HCT116 (cell line): ENCODE data around the gene TFEB. TPM values are rescaled to one million over a fixed set of nuclear protein-coding genes. Genes with fewer than 3 reads are reported as not detected.

Experiments used
- ATAC-seq: fragments of 200-7000 bp; cut with Tn5 transposase; 2 replicates; pipeline ENCODE4 v1.9.1; 2020; ENCODE audit warnings: mild to moderate bottlenecking, moderate library complexity
- BruUV-seq: library from RNA; stranded (reverse); fragments of 400-500 nt; replicated peaks from 2 replicates; lab custom pipeline; 2021; lab: Mats Ljungman, UMichigan
- CTCF ChIA-PET: fragments of 300-600 bp; sonication (Branson Sonifier 250); formaldehyde crosslinking; loops from one replicate; lab custom pipeline; 2021; ENCODE audit warnings: antibody characterized with exemption; lab: Charles Lee
- POLR2A ChIA-PET: fragments of 300-600, 350-600 bp; sonication (Branson Sonifier 250); formaldehyde crosslinking; loops from one replicate; lab custom pipeline; 2021; ENCODE audit warnings: antibody characterized with exemption; lab: Charles Lee
- RAD21 ChIA-PET, 2 experiments: fragments of 300-600 bp; sonication (Branson Sonifier 250); formaldehyde crosslinking; loops; one replicate each; lab custom pipeline; 2023; ENCODE audit warnings: low total read pairs in 2 of 2; ENCODE audit not compliant: uncharacterized antibody in 2 of 2, unreplicated experiment in 2 of 2, low non-redundant PET in 1 of 2; lab: Charles Lee
- DNase-seq: peaks from one replicate; pipeline ENCODE4 v3.0.0-alpha.2; 2010; ENCODE audit warnings: low read depth, low spot score
- H2AFZ ChIP-seq: fragments of 200-600 bp; shearing (Covaris generic), sonication (generic); 2 replicates; pipeline ENCODE4 v1.6.1; 2017; ENCODE audit warnings: low read depth, mixed run types, mixed read lengths, antibody characterized with exemption, low read length; ENCODE audit not compliant: poor library complexity, severe bottlenecking
- H3K27ac ChIP-seq: 2 replicates; pipeline ENCODE4 v1.5.1; 2012; ENCODE audit warnings: low read depth, low read length
- H3K27me3 ChIP-seq: fragments of 200-600 bp; sonication (generic); 2 replicates; pipeline ENCODE4 v1.6.1; 2016; ENCODE audit warnings: mixed run types, low read length, mixed read lengths; ENCODE audit not compliant: insufficient read depth
- H3K36me3 ChIP-seq, 2 experiments: fragments of 200-500 bp in 1 of 2; fragments of 200-600 bp in 1 of 2; sonication (Bioruptor generic) in 1 of 2; sonication (generic) in 1 of 2; 2 replicates each; pipeline versions ENCODE4 v1.5.1 to v1.6.1; 2014 to 2016; ENCODE audit warnings: low read length in 2 of 2, inconsistent platforms in 1 of 2, mixed read lengths in 1 of 2, mixed run types in 1 of 2; ENCODE audit not compliant: insufficient read depth in 2 of 2, control insufficient read depth in 1 of 2
- H3K4me1 ChIP-seq, 2 experiments: fragments of 200-600 bp in 1 of 2; sonication (generic) in 1 of 2; 2 replicates each; pipeline versions ENCODE4 v1.5.1 to v1.6.1; 2012 to 2017; ENCODE audit warnings: low read length in 2 of 2, inconsistent platforms in 1 of 2, mild to moderate bottlenecking in 1 of 2, mixed read lengths in 1 of 2, mixed run types in 1 of 2, moderate library complexity in 1 of 2; ENCODE audit not compliant: insufficient read depth in 2 of 2, control insufficient read depth in 1 of 2
- H3K4me2 ChIP-seq: fragments of 200-600 bp; sonication (generic); 2 replicates; pipeline ENCODE4 v1.6.1; 2017; ENCODE audit warnings: mixed run types, low read length, mixed read lengths
- H3K4me3 ChIP-seq, 2 experiments: fragments of 200-600 bp in 1 of 2; sonication (generic) in 1 of 2; replicated peaks in 1 of 2; 2 replicates each; pipeline ENCODE4 v1.5.1; 2011 to 2016; ENCODE audit warnings: low read length in 2 of 2, control low read depth in 1 of 2, low read depth in 1 of 2, mild to moderate bottlenecking in 1 of 2, mixed read lengths in 1 of 2, mixed run types in 1 of 2
- H3K79me2 ChIP-seq: fragments of 200-600 bp; sonication (generic); 2 replicates; pipeline ENCODE4 v1.6.1; 2017; ENCODE audit warnings: mild to moderate bottlenecking, mixed run types, low read length, moderate library complexity, mixed read lengths; ENCODE audit not compliant: insufficient read depth
- H3K9ac ChIP-seq: fragments of 200-600 bp; sonication (generic); 2 replicates; pipeline ENCODE4 v1.6.1; 2016; ENCODE audit warnings: low read length, mixed read lengths
- H3K9me2 ChIP-seq: fragments of 200-600 bp; sonication (generic), shearing (Covaris generic); 2 replicates; pipeline ENCODE4 v1.6.1; 2017; ENCODE audit warnings: mixed run types, mild to moderate bottlenecking, moderate library complexity; ENCODE audit not compliant: insufficient read depth
- H3K9me3 ChIP-seq, 2 experiments: fragments of 200-500 bp in 1 of 2; fragments of 200-600 bp in 1 of 2; sonication (Bioruptor generic) in 1 of 2; sonication (generic) in 1 of 2; 2 replicates each; pipeline ENCODE4 v1.6.1; 2014 to 2017; ENCODE audit warnings: low read length in 2 of 2, mixed read lengths in 2 of 2, inconsistent platforms in 1 of 2, low read depth in 1 of 2, mild to moderate bottlenecking in 1 of 2, mixed run types in 1 of 2, moderate library complexity in 1 of 2; ENCODE audit not compliant: control insufficient read depth in 1 of 2, insufficient read depth in 1 of 2
- H4K20me1 ChIP-seq: fragments of 200-600 bp; sonication (generic), shearing (Covaris generic); 2 replicates; pipeline ENCODE4 v1.6.1; 2017; ENCODE audit warnings: mixed run types, mild to moderate bottlenecking, moderate library complexity; ENCODE audit not compliant: insufficient read depth
- ATF3 ChIP-seq: IDR thresholded peaks from 2 replicates; pipeline ENCODE4 v1.6.1; 2012
- CBX3 ChIP-seq: IDR thresholded peaks from 2 replicates; pipeline ENCODE4 v1.6.1; 2012; ENCODE audit warnings: low read depth
- CTCF ChIP-seq, 3 experiments: fragments of 200-600 bp in 1 of 3; sonication (generic) in 1 of 3; IDR thresholded peaks in 2 of 3; conservative IDR thresholded peaks in 1 of 3; 2 replicates each; pipeline ENCODE4 v1.5.1; 2012 to 2017; ENCODE audit warnings: low read depth in 2 of 3, low read length in 2 of 3, antibody characterized with exemption in 1 of 3, borderline replicate concordance in 1 of 3, control low read depth in 1 of 3, mild to moderate bottlenecking in 1 of 3, mixed read lengths in 1 of 3, mixed run types in 1 of 3, moderate library complexity in 1 of 3; ENCODE audit not compliant: insufficient read depth in 1 of 3
- EGR1 ChIP-seq: IDR thresholded peaks from 2 replicates; pipeline ENCODE4 v1.6.1; 2012; ENCODE audit warnings: low read depth
- EZH2 ChIP-seq: fragments of 200-600 bp; sonication (generic); IDR thresholded peaks from 2 replicates; pipeline ENCODE4 v1.6.1; 2017; ENCODE audit warnings: antibody characterized with exemption, mixed run types
- EZH2phosphoT487 ChIP-seq: fragments of 200-600 bp; IDR thresholded peaks from 2 replicates; pipeline ENCODE4 v1.6.1; 2018; ENCODE audit warnings: antibody characterized with exemption, borderline replicate concordance
- FOSL1 ChIP-seq: IDR thresholded peaks from 2 replicates; pipeline ENCODE4 v1.6.1; 2012; ENCODE audit warnings: low read depth
- JUND ChIP-seq: IDR thresholded peaks from 2 replicates; pipeline ENCODE4 v1.6.1; 2012
- MAX ChIP-seq: IDR thresholded peaks from 2 replicates; pipeline ENCODE4 v1.6.1; 2012
- POLR2A ChIP-seq: IDR thresholded peaks from 2 replicates; pipeline ENCODE4 v1.7.0; 2011; ENCODE audit warnings: borderline replicate concordance; ENCODE audit not compliant: insufficient read depth, insufficient read length; ENCODE audit errors: extremely low read depth
- POLR2AphosphoS5 ChIP-seq: IDR thresholded peaks from 2 replicates; pipeline ENCODE4 v1.6.1; 2011; ENCODE audit warnings: mild to moderate bottlenecking, low read depth, low read length, moderate library complexity
- RAD21 ChIP-seq: IDR thresholded peaks from 2 replicates; pipeline ENCODE4 v1.6.1; 2012; ENCODE audit warnings: low read depth, mild to moderate bottlenecking
- SIN3A ChIP-seq: IDR thresholded peaks from 2 replicates; pipeline ENCODE4 v1.6.1; 2012; ENCODE audit warnings: low read depth
- SRF ChIP-seq: IDR thresholded peaks from 2 replicates; pipeline ENCODE4 v1.6.1; 2012; ENCODE audit warnings: low read depth
- TCF7L2 ChIP-seq: IDR thresholded peaks from 2 replicates; pipeline ENCODE4 v1.7.0; 2011; ENCODE audit warnings: borderline replicate concordance, inconsistent platforms; ENCODE audit not compliant: insufficient read depth, insufficient read length; ENCODE audit errors: extremely low read depth
- YY1 ChIP-seq: IDR thresholded peaks from 2 replicates; pipeline ENCODE4 v1.6.1; 2011; ENCODE audit warnings: low read length, low read depth, moderate library complexity, mild to moderate bottlenecking; ENCODE audit not compliant: insufficient replicate concordance; ENCODE audit errors: extremely low read depth
- ZBTB33 ChIP-seq: IDR thresholded peaks from 2 replicates; pipeline ENCODE4 v1.6.1; 2011; ENCODE audit warnings: mild to moderate bottlenecking, low read length, moderate library complexity; ENCODE audit not compliant: insufficient replicate concordance; ENCODE audit errors: extremely low read depth
- ZFX ChIP-seq: fragments of 450-650 bp; IDR thresholded peaks from 2 replicates; pipeline ENCODE4 v1.6.1; 2017
- ZNF274 ChIP-seq: fragments of 200-500 bp; sonication (Bioruptor generic); IDR thresholded peaks from 2 replicates; pipeline ENCODE4 v1.6.1; 2014; ENCODE audit warnings: mild to moderate bottlenecking, low read depth, low read length, inconsistent platforms
- intact Hi-C: fragments of 100-400 bp; cut with micrococcal nuclease; formaldehyde crosslinking; loops from 2 replicates; pipeline ENCODE4 v1.10.0; 2022
- total RNA-seq: library from RNA; stranded (reverse); gene quantifications from one replicate; pipeline ENCODE4 v1.2.1, GENCODE V29; 2021; ENCODE audit not compliant: unreplicated experiment

TFEB gene
- total RNA-seq, 1 experiment from 2014 or later: 4.8 TPM

GRCh38 chr6:41757271-41757670 lies 21.9 kb upstream of the TFEB start:
- Histone ChIP-seq H3K27me3 (no peaks in the 10 kb centered on the region), H3K79me2 (no peaks in the 10 kb centered on the region), H4K20me1 (no peaks in the 10 kb centered on the region), H3K9me2 (no peaks in the 10 kb centered on the region), H3K4me3 (no peak overlapping the region), H3K36me3 (no peaks in the 10 kb centered on the region), H2AFZ (no peak overlapping the region), H3K4me2 (no peak overlapping the region), H3K27ac (no peak overlapping the region), H3K9me3 (no peaks in the 10 kb centered on the region), H3K4me1 (peaks cover 0 to 3% of the 10 kb centered on the region in 2 experiments; a peak in 1 of 4 replicates), H3K9ac (no peak overlapping the region)
- ChIA-PET POLR2A (no interaction called here), CTCF (no interaction called here), RAD21 (no interaction called here)
- ATAC-seq: no peak
- BruUV-seq: no TSS peak
- no peak for DNase-seq
- TF ChIP-seq CTCF (IDR thresholded peaks at IDR 0.05 in 2 of 3, conservative IDR thresholded peaks at IDR 0.05 in 1 of 3; ENCODE audit: borderline replicate concordance in 1 of 3, insufficient read depth in 1 of 3, low read depth in 2 of 3, low read length in 2 of 3) (no peak), SIN3A (no peak), POLR2A (no peak), EGR1 (no peak), ATF3 (no peak), RAD21 (no peak), FOSL1 (no peak), CBX3 (no peak), POLR2AphosphoS5 (no peak), SRF (no peak), ZFX (no peak), EZH2 (no peak), MAX (no peak), ZNF274 (no peak), EZH2phosphoT487 (no peak), ZBTB33 (no peak), TCF7L2 (no peak), YY1 (no peak), JUND (no peak)
- intact Hi-C loops: no loop called here
